HG02610 (cell line): ENCODE data around the gene HOXA13.

ENCODE experiments used
- ATAC-seq: cut with Tn5 transposase; IDR thresholded peaks from one replicate; pipeline ENCODE4 v1.9.1; 2021; ENCODE audit warnings: mild to moderate bottlenecking, moderate library complexity; ENCODE audit not compliant: unreplicated experiment

Gene HOXA13

DNA sequence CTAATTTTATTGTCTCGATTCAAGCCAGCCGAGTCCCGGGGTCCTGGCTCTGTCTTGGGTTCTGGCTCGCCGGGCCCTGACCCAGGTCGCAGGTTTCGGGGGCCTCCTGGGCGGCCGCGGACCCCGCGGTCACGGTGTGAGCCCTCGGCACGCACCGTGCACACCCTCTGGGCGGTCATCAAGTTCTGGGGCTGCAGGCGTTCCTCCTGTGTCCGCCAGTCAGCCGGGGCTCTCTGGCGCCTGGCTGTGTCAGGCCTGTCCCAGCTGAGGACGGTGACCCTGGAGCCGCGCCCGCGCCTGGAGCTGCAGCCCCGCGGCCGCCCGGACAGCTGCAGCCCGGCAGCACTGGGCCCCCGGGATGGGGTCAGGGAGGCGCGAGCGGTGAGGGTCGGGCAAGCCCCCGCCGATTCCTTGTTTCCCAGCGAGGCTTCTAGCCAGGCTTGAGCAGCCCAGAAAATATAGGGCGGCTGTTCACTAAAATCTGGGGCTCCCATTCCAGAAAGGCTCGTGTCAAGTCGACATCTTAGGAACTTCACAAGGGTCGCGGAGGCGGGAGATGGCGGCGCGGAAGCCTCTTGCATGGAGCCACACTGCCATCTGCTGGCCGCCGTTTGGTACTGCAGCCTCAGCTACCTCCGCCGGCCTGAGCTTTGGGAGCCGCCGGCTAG, 39.2 kb downstream of the HOXA13 start:
- ATAC-seq: peak; percentile 44

DNA sequence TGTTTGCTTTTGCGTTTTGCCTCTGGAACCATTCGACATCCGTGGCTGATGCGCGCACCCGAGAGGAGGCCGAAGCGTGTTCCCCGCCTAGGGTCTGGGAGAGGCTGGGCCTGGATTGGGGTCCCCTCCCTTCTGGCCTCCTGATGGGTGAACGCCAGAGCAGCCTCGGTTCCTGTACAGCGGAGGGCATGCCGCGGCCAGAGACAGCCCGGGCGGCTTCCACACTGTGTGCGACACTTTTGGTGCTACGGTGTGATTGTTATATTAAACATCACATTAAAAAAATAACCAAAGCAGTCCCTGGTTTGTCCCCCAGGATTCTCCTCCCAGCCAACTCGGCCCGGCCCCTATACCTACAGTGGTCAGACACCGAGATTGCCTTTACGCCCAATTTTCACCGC, 39.7 kb downstream of the HOXA13 start:
- no peak for ATAC-seq

DNA sequence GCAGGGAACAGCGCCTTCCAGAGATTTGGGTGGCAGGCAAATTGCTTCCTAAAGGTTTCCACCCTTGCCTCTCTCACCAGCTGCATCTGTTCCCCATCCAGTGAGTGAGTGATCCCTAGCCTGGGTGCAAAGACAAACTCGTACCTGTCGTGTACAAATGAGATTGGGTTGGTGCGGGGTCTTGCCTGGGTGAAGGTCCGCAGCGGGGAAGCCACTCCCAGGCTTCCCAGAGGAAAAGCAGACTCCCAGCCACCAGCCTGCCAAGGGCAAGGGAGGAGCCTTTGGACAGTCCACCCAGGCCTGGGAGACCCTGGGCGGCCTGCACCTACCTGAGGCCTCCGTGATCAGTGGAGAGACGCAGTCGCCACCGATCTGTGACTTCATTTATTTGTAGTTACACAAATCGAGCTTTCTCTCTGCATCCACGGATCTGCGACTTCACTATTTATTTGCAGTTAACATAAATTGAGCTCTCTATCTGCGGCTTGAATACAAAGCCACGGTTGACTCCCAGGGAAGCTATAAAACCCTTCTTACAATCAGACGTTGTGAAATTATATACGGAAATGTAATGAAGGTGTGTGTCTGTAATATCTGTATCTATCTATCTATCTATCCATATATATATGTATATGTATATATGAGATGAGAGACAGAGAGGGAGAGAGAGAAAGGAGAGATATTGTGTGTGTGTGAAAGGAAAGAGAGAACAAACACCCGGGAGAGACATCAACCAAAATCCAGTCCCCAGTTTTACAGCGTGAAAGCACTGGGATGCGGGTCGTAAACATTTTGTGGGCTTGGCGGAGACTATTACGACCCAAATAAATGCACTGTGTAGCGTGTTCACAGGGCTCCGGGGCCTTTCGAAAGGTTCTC, 40.4 kb downstream of the HOXA13 start:
- no peak for ATAC-seq

DNA sequence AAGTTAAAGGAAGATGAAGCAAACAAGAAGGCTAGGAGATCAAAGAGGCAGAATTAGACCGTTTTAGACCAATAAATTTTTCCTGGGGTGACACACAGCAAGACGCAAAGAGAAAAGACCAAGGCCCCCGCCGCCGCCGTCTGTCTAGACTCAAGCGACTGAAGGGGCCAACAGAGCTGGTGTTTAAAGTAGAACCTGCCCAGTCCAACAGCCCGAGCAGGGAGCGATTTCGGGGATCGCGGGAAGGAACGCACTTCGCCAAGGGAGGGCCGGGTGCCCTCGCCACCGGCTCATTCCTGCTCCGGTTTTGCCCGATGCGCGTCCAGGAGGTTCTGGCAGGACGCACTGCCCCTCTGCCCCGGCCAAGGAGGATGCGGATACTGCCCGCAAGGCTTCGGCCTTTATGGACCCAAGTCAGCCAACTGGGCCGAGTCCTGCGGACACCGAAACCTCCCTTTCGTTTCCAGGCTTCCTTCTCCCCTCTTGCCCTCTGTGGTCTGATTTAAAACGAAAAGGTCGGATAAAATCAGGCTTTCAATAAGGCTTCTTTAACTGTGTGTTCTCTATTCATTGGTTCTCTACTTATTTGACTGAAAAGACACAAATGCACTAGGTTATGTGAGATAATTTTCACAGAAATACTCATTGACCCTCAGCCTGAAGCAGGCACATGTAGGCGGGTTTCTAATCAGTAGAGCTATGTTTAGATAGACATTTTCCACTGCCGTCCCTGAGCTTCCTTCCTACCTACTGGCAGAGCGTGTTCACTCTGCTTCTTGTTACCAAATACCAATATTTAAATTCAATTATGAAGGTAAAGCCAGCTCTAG, 41.2 kb downstream of the HOXA13 start:
- no peak for ATAC-seq

DNA sequence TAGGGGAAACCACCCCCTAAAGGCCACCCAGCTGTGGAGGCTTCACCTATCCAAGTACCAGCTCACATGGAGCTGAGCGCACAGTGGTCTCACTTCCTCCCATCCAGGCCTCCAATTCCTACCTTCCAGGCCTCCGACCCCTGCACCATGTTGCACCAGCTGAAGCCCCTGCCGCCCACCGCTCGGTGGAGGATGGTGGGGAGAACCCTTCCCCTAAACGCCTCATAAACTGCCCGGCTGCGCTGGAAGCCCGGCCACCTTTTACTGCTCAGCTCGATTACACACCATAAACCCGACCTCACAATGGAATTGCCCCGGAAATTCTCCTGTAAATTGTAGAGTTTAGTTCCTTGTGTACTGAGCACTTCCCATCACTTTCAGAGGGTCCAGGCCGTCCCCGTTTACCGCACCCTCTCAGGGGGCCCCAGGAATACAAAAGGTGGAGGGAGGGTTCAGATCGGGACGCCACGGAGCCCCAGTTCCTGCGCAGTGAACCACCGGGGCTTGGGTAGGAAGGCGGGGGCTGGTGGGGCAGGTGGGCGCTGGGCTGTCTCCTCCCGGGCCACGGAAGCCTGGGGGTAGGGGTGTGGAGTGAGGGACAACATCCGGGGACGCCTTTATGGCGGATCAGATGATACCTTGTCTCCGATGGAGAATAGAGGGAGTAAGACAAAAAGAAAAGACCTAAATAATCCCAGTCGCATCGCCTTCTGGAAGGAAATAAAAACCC, 42.0 kb downstream of the HOXA13 start:
- no peak for ATAC-seq

DNA sequence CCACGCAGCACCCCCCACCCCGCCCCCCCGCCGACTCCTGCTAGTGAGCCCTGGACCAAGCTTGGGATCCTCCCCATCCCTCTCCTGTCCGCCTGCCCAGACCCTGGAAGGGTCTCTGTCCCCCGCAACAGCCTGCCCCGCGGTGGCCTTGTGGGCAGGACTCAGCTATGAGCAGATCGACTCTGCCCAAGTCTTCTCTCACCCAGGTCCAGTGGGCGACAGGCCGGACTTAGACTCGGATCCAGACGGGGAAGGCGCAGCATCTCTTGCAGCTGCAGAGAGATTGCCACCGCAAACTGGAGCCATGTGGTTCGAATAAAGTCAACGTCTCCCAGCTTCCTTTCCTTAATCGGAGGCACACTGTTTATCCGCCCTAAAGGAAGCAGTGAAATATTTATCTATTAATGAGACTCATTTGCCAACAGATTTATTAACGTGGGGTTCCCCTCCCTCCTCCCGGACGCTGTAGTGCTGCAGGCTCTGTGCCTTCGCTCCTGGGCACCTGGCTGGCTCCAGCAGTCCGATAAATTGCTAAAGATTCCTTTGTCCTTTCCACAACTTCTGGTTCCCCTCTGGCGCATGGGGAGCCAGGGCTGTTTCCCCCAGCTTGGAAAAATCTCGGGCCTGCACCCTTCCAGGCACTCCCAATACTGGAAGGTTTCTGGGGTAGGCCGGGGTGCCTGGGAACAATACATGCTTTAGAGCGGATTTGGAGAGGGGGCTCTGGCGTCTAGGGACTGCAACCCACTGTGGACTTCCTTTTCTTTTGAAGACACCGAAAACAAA, 42.8 kb downstream of the HOXA13 start:
- ATAC-seq: no peak

DNA sequence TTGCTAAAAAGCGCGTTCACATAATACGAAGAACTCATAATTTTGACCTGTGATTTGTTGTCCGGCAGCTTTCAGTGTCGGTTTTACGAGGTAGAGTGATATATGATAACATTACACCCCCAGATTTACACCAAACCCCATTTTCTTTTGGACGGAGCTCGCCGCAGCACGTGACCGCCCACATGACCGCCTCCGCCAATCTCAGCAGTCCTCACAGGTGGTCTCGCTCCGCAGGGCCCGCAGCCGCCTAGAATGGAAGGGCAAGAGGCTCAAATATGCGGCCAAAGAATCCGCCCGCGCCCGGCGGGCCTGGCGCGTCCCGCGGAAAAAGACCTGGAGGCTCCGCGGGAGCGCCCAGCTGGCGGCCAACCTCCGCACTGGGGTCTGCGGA, 43.4 kb downstream of the HOXA13 start, which contains the start of gene HOXA7:
HOXA7 (minus strand) TSS at position 168 of the 391 bp plus-strand sequence; CDS start at position 38, 130 bp downstream.
- ATAC-seq: no peak

DNA sequence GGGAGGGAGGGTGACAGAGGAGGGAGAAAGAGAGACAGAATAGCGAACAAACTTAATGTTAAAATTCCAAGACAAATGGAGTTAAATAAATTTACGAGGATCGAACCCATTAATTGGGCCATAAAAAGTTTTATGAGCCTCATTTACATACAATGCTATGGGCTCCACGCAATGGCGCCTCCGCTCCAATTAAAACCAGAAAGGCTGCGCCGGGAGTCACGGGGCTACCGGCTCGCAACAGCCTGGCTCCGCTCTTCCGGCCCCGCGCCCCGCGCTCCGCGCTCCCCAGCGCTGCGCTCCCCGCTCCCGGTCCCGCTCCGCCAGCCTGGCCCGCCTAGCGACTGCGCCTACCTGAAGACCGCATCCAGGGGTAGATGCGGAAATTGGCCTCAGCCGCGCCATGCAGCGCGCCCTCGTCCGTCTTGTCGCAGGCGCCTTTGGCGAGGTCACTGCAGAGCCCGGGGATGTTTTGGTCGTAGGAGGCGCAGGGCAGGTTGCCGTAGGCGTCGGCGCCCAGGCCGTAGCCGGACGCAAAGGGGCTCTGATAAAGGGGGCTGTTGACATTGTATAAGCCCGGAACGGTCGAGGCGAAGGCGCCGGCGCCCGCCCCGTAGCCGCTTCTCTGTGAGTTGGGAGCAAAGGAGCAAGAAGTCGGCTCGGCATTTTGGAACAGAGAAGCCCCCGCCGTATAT, 43.9 kb downstream of the HOXA13 start:
- ATAC-seq: no peak

DNA sequence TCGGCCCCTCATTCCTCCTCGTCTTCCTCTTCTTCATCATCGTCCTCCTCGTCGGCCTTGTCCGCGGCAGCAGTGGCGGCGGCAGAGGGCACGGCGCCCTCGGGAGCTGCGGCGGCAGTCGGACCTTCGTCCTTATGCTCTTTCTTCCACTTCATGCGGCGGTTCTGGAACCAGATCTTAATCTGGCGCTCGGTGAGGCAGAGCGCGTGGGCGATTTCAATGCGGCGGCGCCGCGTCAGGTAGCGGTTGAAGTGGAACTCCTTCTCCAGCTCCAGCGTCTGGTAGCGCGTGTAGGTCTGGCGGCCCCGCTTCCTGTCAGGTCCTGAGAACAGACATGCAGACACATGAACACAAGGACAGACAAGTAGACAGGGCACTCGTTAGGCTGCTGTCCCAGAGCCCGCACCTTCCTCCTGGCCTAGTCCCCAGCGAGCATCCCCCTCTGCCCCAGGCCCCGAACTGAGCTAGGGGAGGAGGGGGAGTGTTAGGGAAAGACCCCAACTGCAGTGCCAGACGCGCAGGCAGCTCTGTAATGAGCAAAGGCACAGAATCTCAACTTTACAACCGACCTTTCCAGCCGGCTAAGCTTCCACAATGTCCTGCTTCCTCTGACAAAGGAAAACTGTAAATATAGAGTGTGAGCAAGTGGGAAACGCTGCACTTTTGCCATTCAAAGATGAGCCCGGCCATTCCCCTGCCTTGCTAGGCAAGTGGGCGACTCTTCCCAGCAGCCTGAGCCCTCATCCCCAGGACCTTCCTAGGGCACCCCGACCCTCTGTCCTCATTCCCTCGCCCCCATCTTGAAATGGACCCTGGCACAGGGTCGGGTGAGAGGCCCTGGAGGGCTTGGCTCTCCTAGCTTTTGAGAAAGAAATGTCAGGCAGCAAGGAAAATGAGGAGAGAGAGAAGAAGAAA, 44.7 kb downstream of the HOXA13 start:
- no peak for ATAC-seq

DNA sequence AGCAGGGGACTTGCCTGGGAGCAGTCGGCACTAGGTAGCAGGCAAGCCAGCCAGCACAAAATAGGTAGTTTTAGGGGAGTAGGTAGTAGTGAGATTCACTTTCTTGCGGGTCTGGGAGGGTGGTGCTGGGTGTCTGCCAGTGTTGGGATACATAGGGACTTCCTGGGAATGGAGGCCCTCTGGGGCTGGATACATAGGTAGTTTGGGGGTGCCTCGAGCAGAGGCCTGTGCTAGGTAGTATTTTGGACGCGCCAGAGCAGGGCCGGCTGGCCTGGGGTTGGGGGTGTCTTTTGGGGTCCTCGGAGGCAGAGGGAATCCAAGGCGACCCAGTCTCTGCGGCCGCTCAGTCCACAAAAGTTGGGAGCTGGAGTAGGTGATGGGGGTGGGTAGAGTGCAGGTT, 45.5 kb downstream of the HOXA13 start:
- ATAC-seq: no peak

DNA sequence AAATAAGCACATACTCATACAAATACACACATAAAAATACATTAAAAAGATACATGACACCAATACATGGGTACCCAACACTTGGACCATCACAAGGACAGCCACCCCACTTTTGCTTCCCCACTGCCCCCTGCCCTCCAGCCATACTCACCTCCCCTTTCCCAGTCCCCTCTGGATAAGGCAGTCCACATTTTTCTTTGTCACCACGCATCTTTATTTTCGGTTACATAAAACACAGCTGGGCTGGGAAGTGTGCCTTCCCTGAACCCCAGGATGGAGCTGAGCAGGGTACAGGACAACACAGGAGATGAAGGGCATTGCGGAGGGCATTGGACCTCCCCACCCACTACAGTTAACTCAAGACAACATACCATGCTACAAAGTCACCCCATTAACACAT, 46.4 kb downstream of the HOXA13 start:
- no peak for ATAC-seq

DNA sequence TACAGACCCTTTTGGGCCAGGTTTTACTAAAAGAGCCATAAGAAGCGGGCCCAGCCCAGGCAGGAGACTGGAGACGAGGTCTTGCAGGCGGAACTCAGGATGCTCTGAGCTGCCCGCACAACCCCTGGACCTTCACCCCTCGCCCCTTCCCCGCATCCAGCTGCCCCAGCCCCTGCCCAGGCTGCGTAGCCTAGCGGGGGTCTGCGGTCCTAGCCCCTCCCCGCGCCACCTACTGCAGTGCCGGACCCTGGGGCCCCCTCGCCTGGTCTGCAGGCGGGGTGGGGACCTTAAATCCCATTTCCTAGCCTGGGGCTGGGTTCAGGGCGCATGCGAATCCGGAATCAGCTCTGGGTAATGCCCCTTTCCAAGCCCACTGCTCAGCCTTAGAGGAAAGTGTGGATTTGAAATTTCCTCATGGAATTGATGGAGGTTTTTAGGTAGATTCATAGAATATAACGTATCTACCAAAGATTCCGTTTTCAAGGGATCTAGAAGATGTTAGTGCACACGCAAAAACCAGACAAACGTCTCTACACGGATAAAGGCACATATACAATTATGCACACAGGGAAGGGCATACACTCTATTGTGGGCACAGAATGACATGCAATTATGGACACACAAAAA, 47.0 kb downstream of the HOXA13 start:
- ATAC-seq: no peak

DNA sequence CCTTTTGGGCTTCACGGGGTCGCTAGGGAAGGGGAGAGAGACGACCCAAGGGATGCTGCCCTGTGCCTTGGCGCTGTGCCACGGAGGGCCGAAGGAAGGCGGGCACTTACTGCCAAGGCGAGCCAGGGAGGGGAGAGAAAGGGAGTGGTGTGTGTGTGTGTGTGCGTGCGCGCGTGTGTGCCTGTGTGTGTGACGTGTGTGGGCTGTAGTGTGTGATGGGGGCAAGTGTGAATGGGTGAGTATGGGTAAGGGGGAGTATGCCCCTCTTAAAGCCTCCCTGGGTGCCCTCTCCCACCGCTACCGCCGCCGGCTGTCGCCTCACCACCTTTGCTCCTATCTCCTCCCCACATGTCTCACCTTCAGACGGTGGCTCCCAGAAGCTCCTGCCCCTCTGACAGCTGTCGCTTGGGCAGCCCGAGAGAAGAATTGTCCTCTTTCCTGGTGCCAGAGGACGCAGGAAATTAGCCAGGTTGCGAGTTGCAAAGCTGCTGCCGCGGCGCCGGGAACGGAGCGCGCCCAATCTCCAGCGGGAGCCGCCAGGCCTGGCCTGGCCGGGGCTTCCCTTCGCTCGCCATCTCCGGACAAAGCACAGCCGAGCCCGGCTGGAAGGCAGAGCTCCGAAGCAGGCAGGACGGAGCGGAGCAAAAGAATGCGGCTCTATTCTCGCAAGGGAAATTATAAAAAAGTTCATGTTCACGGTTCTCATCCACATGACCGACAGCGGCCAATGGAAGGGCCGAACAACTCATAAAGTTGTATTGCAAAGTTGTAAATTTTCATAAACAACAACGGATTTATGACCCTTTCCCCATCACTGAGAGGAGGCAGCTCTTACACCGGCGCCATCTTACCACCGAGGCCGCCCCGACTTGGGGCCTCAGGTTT, 47.7 kb downstream of the HOXA13 start, which contains the start of gene HOXA3:
HOXA3 (minus strand) TSS at position 653 of the 885 bp plus-strand sequence. CDS start 41,943 bp downstream, outside the sequence.
- ATAC-seq: no peak

DNA sequence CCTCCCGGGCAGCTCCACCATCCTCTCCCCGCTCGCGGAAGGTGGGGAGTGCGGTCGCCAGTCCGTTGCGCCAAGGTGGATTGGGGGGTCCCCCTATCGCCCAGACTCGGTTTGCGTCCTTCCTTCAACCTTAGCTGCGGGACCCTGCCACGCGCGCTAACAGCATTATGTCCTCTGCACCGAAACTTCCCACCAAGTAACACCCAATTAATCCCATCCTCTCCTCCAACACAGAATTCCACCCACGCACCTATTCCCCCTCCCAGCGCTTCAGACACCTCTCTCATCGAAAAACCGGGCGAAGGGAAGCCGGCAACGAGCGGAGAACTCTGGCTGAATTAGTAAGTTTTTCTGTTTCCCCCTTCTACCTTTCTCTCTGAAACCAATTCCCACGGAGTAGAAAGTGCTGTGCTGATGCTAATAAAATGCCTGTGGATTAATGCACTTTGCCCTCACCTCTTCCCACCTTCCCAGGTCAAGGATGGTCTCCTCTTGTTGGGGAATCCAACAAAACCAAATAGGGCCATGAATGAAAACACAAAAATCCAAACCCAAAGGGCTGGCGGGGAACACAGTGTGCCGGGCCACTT, 48.5 kb downstream of the HOXA13 start:
- no peak for ATAC-seq

DNA sequence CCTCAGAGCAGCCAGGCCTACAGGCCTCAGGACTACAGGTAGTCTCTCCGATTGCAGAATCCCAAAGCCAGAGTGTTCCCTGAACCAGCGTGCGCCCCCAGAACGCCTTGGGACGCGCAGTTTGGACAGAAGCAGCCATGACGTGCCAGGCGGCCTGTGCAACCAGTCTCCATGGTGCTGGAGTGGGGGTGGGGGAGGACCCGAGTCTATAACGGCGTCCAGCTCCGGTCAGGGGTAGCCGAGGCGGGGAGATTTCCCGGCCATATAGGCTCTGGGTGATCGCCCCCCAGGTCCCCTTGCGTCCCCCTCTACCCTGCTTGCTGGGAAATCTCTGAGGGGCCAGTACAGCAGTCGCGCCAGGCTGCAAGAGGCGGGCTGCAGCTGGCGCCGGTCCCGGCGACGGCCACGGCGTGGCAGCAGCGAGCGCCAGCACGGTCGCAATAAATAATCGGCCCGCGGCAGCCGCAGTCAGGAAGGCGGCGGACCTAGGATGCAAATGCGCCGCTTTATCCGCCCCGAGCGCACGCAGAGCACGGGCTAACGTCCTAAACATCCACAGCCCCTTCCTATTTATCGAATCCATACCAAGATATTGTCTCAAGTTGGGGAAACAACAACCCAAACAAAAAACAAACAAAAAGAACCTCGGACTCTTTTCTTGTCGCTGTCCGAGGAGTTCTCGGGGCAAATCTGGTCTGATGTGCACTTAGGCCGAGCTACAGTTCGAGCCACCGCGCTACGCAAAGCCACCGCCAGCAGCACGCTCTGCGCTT, 49.1 kb downstream of the HOXA13 start:
- ATAC-seq: peak; percentile 76
